Upper lobe of left lung (tissue), 4 donors: ENCODE measurements around the gene CNFN.

Experiments
- POLR2A ChIP-seq, 4 donors: fragments of 450-650 bp; IDR thresholded peaks; one replicate each; pipeline ENCODE4 v1.5.1; 2016 to 2017; ENCODE audit warnings: antibody characterized with exemption in 4 of 4, mild to moderate bottlenecking in 2 of 4
- TF ChIP-seq, protein P1 (sequence below), 6 experiments: fragments of 450-650 bp in 4 of 6; fragments of 200-600 bp in 2 of 6; sonication (generic) in 2 of 6; IDR thresholded peaks; one replicate each; pipeline ENCODE4 v1.5.1; 2016 to 2019; ENCODE audit warnings: antibody characterized with exemption in 6 of 6

DNA sequence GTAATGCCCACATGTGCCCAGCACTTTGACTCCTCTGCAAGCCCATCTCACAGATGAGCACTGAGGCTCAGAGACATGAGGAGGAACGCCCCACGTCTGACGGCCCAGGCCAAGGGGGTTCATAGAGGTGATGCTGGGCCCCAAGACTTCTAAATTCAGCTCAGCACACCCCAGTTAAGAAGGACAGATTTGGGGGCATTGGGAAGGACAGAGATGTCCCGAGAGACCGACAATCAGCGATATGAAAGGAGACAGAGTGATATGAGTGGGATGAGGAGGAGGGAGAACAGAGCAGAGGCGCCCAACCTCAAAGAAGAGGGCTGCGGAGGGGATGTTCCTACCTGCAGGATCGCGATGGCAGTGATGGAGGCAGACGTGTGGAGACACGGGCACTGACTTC, at the start of gene CNFN:
- TF ChIP-seq, protein P1, sequence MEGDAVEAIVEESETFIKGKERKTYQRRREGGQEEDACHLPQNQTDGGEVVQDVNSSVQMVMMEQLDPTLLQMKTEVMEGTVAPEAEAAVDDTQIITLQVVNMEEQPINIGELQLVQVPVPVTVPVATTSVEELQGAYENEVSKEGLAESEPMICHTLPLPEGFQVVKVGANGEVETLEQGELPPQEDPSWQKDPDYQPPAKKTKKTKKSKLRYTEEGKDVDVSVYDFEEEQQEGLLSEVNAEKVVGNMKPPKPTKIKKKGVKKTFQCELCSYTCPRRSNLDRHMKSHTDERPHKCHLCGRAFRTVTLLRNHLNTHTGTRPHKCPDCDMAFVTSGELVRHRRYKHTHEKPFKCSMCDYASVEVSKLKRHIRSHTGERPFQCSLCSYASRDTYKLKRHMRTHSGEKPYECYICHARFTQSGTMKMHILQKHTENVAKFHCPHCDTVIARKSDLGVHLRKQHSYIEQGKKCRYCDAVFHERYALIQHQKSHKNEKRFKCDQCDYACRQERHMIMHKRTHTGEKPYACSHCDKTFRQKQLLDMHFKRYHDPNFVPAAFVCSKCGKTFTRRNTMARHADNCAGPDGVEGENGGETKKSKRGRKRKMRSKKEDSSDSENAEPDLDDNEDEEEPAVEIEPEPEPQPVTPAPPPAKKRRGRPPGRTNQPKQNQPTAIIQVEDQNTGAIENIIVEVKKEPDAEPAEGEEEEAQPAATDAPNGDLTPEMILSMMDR (IDR thresholded peaks at IDR 0.05), result no peak
- TF ChIP-seq POLR2A (IDR thresholded peaks at IDR 0.05), result no peak
